ENCODE results near the gene COG8.
"Not testable (repeated sequence)": the region's sequence is repeated elsewhere in the genome, so short reads cannot be mapped to it uniquely, and the experiment has no call there.

The COG8 gene

DNA sequence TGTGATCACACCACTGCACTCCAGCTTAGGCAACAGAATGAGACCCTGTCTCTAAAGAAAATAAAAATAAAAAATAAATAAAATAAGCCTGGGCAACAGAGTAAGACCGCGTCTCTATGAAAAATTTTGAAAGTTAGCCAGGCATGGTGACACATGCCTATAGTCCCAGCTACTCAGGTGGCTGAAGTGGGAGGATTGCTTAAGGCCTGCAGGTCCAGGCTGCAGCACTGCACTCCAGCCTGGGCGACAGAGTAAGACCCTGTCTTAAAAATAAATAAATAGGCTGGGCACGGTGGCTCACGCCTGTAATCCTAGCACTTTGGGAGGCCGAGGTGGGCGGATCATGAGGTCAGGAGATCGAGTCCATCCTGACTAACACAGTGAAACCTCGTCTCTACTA, 47.7 kb downstream of the COG8 start:
- WGBS (ENCODE audit: insufficient coverage, insufficient read length), result no CpG with 5 or more reads among the region's 9 CpGs
- not testable (repeated sequence) for H3K9me3 ChIP-seq (ENCODE audit: control insufficient read depth, insufficient read depth, low read length); H3K4me3 ChIP-seq (ENCODE audit: low read length); H3K27me3 ChIP-seq (ENCODE audit: control insufficient read depth, insufficient read depth, low read length); H3K36me3 ChIP-seq (ENCODE audit: control insufficient read depth, insufficient read depth, low read length); H3K4me1 ChIP-seq (ENCODE audit: control insufficient read depth, insufficient read depth, low read length); DNase-seq (ENCODE audit: low read depth, low spot score); H3K27ac ChIP-seq (ENCODE audit: low read length)

GRCh38 chr16:69286941-69287713, 52.2 kb downstream of the COG8 start:
- DNase-seq (ENCODE audit: low read depth, low spot score), result no peak
- no CpG with 5 or more reads among the region's 13 CpGs for WGBS (ENCODE audit: insufficient coverage, insufficient read length)
- no peak overlapping the region for H3K27ac ChIP-seq (ENCODE audit: low read length)

DNA sequence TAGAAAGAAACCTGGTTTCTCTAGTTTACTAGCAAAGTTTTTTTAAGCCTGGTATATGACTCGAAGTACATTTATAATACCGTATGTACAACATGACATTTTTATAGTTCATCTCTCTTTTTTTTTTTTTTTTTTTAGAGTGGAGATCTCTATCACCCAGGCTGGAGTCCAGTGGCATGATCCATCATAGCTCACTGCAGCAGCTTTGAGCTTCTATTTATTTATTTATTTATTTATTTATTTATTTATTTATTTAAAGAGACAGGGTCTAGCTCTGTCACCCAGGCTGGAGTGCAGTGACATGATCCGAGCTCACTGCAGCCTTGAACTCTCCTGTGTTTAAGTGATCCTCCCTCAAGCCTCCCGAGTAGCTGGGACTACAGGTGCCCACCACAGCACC, 54.1 kb downstream of the COG8 start:
- Histone ChIP-seq H3K4me3 (ENCODE audit: low read length) (no peak overlapping the region), H3K27me3 (ENCODE audit: control insufficient read depth, insufficient read depth, low read length) (no peaks in the 10 kb centered on the region), H3K36me3 (ENCODE audit: control insufficient read depth, insufficient read depth, low read length) (no peaks in the 10 kb centered on the region), H3K4me1 (ENCODE audit: control insufficient read depth, insufficient read depth, low read length) (no peaks in the 10 kb centered on the region), H3K27ac (ENCODE audit: low read length) (no peak overlapping the region), H3K9me3 (ENCODE audit: control insufficient read depth, insufficient read depth, low read length) (no peaks in the 10 kb centered on the region)
- no CpG with 5 or more reads among the region's 4 CpGs for WGBS (ENCODE audit: insufficient coverage, insufficient read length)
- DNase-seq (ENCODE audit: low read depth, low spot score), result no peak

More at GRCh38 chr16:69286941-69287713, 52.2 kb downstream of the COG8 start:
- H3K9me3 ChIP-seq (ENCODE audit: control insufficient read depth, insufficient read depth, low read length), result no peaks in the 10 kb centered on the region
- no peak overlapping the region for H3K4me3 ChIP-seq (ENCODE audit: low read length)
- no peaks in the 10 kb centered on the region for H3K27me3 ChIP-seq (ENCODE audit: control insufficient read depth, insufficient read depth, low read length)
- H3K36me3 ChIP-seq (ENCODE audit: control insufficient read depth, insufficient read depth, low read length), result no peaks in the 10 kb centered on the region
- H3K4me1 ChIP-seq (ENCODE audit: control insufficient read depth, insufficient read depth, low read length), result no peaks in the 10 kb centered on the region

DNA sequence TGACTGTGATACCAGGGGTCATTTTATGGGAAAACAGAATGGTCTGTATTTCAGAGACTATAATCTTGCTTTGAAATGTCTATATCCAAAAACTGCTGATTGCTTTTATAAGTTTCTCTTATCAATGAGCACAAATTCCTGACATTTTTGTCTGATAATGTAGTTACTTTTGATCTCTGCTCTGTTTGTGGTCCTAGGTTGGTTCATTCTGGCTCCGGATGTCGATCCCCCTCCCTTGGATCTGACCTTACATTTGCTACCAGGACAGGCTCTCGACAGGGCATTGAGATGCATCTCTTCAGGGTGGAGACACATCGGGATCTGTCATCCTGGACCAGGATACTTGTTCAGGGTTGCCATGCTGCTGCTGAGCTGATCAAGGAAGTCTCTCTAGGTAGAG, 55.5 kb downstream of the COG8 start:
- H3K27me3 ChIP-seq (ENCODE audit: control insufficient read depth, insufficient read depth, low read length), result no peaks in the 10 kb centered on the region
- H3K27ac ChIP-seq (ENCODE audit: low read length), result no peak overlapping the region
- H3K4me1 ChIP-seq (ENCODE audit: control insufficient read depth, insufficient read depth, low read length), result no peaks in the 10 kb centered on the region
- no peak overlapping the region for H3K4me3 ChIP-seq (ENCODE audit: low read length)
- no peak for DNase-seq (ENCODE audit: low read depth, low spot score)
- H3K9me3 ChIP-seq (ENCODE audit: control insufficient read depth, insufficient read depth, low read length), result no peaks in the 10 kb centered on the region
- no CpG with 5 or more reads among the region's 4 CpGs for whole genome bisulfite sequencing (ENCODE audit: insufficient coverage, insufficient read length)
- no peaks in the 10 kb centered on the region for H3K36me3 ChIP-seq (ENCODE audit: control insufficient read depth, insufficient read depth, low read length)

DNA sequence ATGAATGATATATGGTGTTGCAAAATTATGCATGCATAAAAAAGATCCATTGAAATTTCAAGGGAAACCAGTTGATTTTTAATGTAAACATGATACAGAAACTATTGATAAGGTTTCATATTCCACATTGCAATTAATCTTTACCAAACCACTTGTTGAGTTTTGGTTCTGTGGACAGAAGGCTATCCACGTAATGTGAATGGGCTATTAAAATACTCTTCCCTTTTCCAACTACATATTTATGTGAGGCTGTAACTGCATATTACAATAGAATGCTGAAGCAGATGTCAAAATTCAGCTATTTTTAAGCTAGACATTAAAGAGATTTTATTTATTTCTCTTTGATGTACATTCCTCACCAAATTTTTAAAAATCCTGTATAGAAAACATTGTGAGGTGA, 62.0 kb downstream of the COG8 start:
- no peak for DNase-seq (ENCODE audit: low read depth, low spot score)
- Histone ChIP-seq H3K4me1 (ENCODE audit: control insufficient read depth, insufficient read depth, low read length) (no peaks in the 10 kb centered on the region), H3K27me3 (ENCODE audit: control insufficient read depth, insufficient read depth, low read length) (no peaks in the 10 kb centered on the region), H3K4me3 (ENCODE audit: low read length) (no peak overlapping the region), H3K27ac (ENCODE audit: low read length) (no peak overlapping the region), H3K9me3 (ENCODE audit: control insufficient read depth, insufficient read depth, low read length) (no peaks in the 10 kb centered on the region), H3K36me3 (ENCODE audit: control insufficient read depth, insufficient read depth, low read length) (no peaks in the 10 kb centered on the region)
- no CpG with 5 or more reads among the region's 1 CpG for WGBS (ENCODE audit: insufficient coverage, insufficient read length)

All from iPS DF 6.9 (cell line).